Ishikawa (cell line): Measurements from ENCODE around the gene MDFI.

Experiments
- EGR1 ChIP-seq: IDR thresholded peaks from 2 replicates; pipeline ENCODE4 v1.6.1; 2012
- EP300 ChIP-seq: IDR thresholded peaks from 2 replicates; pipeline ENCODE4 v1.6.1; 2012; ENCODE audit warnings: borderline replicate concordance
- RAD21 ChIP-seq: IDR thresholded peaks from 2 replicates; pipeline ENCODE4 v1.6.1; 2012; ENCODE audit warnings: low read depth
- TAF1 ChIP-seq: IDR thresholded peaks from 2 replicates; pipeline ENCODE4 v1.6.1; 2012; ENCODE audit warnings: low read depth, mild to moderate bottlenecking
- TEAD4 ChIP-seq: IDR thresholded peaks from 2 replicates; pipeline ENCODE4 v1.6.1; 2012
- YY1 ChIP-seq: IDR thresholded peaks from 2 replicates; pipeline ENCODE4 v1.6.1; 2012; ENCODE audit warnings: low read depth

GRCh38 chr6:41678511-41679084 lies 40.3 kb downstream of the MDFI start:
- TF ChIP-seq YY1, result no peak
- no peak for TF ChIP-seq TAF1
- TF ChIP-seq TEAD4, result no peak
- TF ChIP-seq EGR1, result no peak
- TF ChIP-seq RAD21, result no peak
- TF ChIP-seq EP300, result no peak
